Glomerular visceral epithelial cell (primary cell): ENCODE data around the gene CEP57L1.
"Not testable (repeated sequence)": the region's sequence is repeated elsewhere in the genome, so short reads cannot be mapped to it uniquely, and the experiment has no call there.

Experiments
- DNase-seq: peaks from one replicate; pipeline ENCODE4 v3.0.0-alpha.2; 2016; ENCODE audit errors: extremely low spot score

The CEP57L1 gene

DNA sequence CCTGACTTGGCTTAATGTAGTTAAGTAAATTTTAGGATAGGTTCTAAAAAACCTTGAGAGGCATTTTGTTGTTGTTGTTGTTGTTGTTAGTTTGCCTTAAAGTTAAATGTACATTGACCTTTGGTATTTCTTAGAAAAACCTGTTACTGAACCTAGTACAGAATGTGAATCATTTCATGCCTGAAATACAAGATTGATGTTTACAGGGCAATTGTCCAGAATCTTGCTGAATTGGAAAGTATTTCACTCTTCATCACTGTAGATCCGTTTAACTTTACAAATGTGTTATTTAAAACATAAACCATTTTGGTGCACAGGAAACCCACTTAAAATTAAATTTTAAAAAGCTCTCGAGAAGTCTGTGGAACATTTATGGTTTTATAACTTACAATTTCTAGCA is 75.0 kb downstream of the CEP57L1 start:
- DNase-seq = no peak

DNA sequence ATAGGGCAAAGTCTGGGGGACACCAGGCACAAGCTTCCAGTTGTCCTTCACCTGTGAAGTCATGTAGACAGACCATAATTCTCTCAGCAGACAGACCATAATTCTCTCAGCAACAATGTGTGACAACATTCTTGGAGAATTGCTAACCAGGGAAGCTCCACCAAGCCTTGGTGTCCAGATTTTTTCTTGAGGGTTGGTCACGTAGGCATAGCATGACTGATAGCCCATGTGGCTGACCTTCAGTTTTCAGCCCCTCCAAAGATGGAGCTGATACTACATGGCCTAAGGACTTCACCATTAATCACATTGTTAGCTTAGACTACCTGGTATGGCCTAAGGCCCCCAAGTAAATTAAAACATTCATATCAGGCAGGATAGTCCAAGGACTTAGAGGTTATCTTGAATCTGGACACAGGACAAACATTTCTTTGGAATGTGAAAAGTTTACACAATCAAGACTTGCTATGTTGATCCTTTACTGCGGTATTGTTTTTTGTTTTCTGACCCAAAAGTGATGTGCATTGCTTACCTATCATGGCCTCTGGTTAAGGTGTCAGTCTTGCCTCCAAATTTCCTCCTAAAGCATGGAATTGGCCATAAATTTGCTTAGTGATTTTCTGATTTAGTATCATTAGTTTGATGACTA is 76.9 kb downstream of the CEP57L1 start:
- peak; percentile 0 for DNase-seq

DNA sequence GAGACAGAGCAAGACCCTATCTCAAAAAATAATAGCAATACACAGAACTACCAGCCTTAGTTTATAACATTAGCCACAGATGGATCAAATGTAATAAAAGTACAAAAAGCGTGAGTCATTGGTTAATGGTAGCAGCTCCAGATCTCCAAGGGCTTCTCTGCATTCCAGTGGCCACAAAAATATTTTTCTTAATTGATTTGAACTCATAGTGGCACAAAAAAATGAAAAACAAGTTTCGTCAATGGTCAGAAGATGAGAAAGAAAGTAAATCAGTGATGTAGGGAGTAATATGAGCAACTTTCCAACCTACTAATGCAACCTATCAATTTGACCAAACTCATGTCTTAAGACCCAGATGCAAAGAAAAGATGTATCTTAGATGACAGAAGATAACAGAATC is 79.6 kb downstream of the CEP57L1 start:
- DNase-seq = no peak

DNA sequence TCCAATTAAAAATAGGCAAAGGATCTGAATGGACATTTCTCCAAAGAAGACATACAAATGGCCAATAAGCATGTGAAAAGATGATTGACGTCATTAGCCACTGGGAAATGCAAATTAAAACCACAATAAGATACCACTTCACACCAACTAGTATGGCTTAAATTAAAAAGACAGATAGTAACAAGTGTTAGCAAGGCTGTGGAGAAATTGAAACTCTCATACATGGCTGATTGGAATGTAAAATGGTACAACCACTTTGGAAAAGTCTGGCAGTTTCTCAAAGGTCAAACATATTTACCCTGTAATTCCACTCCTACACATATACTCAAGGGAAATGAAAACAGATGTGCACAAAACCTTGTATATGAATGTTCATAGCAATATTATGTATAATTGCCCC is 83.6 kb downstream of the CEP57L1 start:
- DNase-seq = no peak

DNA sequence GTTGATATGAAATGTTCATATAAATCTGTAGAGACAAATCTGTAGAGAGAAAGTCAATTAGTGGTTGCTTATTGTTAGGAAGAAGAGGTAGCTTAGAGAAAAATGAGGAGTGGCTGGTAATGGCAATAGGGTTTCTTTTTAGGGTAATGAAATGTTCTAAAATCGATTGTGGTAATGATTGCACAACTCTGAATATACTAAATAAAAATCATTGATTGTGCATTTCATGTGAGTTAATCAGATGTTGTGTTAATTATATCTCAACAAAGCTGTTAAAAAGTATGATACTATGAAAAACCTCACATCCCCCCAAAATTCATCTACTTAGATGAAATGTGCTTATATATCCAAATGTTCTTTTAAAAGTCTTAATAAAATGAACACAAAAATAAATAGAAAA is 84.2 kb downstream of the CEP57L1 start:
- no peak for DNase-seq

DNA sequence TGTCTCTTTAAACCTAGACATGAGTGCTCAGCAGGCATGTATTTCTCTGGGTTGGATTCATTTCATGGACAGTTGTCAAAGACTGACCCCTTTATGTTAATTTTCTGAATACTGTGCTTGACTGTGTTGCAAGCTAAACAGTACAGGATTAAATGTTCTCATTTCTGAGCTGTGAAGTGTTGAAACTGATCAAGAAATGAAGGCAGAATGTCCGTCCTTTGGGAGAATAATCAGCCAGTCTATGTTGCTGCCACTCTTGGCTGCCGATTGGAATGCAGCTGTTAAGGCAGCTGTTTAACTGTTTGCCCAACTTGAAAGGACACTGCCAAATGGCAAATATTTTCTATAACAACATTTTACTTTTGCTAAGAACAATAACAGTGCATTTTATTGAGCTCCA is 87.3 kb downstream of the CEP57L1 start:
- DNase-seq = no peak

DNA sequence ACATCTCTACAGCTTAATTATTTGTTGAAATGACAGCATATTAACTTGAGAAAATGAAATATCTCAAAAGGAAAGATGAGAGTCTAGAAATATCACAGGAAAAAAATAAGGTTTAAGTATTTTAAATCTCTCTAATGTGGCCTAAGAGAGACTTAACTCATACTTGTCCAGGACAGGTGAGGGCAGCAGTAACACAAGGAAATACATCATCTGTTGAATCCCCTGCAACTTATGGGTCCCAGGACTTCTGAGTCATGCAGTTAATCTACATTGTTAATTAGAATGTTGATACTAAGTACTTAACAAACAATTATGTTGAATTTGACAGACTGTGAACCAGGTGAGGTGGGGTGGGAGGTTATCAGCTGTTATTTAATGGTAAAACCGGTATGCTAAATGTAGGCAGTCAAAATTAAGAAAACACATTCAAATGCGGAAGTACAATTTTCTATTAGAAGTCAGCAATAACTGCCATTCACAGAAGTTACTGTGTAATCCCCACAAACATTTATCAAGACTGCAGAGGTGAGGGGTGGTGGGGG is 87.9 kb downstream of the CEP57L1 start:
- no peak for DNase-seq

DNA sequence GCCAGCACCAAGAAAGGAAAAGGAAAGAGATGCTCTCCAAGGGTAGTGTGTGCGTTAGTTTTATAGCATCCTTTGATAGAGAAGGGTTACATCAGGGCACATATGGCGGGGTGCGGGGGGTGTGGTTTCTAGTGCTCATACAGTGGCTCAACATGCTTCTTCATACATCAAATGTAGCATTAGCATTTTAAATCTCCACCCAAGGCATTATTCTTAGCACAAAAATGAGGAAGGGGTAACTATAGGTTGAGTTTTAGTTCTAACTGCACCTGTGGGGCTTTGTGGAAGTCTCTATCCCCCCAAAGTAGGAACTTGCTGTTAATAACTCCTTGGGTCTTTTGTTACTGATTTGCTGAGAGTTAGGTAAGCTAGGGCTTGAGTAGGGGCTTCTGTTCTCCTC is 89.3 kb downstream of the CEP57L1 start:
- no peak for DNase-seq

DNA sequence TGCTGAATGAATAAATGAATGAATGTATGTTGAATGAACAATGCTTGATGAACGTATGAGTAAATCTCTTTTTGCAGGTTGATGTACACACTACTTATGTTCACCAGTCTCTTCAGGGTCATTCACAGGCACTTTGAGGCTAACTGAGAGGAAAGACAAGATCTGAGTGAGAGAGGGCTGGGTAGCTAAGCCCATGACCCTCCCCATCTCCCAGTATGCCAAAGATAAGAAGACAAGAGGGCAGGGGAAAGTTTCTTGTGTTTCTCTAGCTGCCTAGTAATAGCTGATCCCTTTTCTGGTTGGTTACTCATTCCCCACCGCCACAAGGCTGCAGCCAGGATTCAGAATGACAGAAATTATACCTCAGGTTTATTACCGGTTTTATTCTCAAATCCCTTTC is 90.7 kb downstream of the CEP57L1 start:
- no peak for DNase-seq

DNA sequence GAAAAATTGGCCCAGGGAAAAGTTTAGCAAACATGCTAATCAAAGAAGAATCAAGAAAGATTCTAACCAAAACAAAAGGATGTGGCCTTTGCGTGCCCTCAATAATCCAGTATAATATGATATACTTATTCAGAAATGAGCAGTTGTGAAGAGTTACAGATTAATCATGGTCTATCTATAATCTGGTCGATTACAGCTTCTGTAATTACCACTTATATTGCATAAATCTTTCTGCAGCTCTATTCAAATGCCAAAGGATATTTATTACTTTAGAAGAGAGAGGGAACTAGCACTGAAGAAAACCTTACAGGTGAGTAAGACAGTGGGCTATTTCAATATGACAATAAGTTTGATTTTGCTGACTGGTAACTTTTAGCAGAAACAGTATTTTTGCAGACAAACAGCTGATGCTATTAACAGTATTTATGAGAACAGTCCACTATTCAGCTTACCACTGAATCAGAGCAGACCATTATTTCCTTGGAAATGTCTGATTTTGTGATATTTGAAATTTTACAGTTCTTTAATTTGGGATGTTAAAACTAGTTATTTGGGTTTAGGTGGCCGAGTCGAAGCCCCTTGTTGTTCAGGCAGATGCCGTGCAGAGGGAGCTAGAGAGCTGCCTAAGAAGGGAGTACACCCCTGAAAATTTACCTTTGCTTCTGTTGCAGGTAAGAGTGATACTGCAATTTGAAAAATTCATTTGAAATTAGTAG is 92.2 kb downstream of the CEP57L1 start:
- peak; percentile 40 for DNase-seq

DNA sequence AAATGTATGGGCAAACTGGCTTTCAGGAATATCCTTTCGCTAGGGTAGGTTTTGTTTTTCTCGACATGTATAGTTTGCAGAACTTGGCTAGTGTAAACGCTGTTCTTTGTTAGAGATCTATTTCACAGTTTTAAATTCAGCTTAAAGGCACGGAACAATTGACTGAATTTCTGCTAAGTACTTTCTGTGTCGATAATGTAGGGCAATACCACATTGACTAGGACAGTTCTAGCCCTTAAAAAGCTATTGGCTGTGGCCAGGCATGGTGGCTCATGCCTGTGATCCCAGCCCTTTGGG is 92.8 kb downstream of the CEP57L1 start:
- no peak for DNase-seq

DNA sequence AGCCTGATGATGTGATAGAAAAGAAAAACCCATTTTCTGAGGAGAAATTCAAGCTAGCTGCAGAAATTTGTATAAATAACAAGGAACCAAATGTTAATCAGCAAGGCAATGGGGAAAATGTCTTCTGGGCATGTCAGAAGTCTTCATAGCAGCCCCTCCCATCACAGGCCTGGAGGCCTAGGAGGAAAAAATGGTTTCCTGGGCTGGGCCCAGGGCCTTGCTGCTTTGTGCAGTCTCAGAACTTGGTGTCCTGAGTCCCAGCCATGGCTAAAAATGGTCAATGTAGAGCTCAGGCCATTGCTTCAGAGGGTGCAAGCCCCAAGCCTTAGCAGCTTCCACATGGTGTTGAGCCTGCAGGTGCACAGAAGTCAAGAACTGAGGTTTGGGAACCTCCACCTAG is 96.1 kb downstream of the CEP57L1 start:
- DNase-seq = not testable (repeated sequence)

DNA sequence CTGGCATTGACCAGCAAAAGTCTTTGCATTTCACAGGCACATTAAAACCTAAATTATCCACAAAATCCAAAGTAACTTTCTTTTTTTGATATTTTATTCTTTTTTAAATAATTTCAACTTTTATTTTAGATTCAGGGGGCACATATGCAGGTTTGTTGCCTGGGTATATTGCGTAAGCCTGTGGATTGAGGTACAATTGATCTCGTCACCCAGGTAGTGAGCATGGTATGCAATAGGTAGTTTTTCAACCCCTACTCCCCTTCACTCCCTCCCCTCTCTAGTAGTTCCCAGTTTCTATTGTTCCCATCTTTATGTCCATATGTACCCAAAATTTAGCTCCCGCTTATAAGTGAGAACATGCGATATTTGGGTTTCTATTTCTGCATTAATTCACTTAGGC is 97.6 kb downstream of the CEP57L1 start:
- no peak for DNase-seq

DNA sequence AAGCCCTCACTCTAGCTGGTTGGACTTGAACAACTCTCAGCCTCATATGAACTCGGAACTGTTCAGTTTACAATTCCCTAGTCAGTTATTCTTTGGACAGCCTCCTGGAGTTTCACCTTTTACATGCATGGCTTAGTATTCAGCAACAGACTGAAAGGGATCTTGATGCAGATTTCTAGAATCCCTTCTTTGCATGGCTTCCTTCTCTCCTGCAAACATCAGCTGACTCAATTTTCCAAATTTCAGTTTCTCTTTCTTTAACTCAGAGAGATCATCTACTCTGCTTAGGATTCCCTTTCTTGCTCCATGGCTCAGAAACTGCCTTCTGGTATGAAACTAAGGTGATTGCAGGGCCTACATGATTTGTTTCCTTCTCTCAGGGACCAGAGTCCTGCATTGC is 99.6 kb downstream of the CEP57L1 start:
- no peak for DNase-seq

DNA sequence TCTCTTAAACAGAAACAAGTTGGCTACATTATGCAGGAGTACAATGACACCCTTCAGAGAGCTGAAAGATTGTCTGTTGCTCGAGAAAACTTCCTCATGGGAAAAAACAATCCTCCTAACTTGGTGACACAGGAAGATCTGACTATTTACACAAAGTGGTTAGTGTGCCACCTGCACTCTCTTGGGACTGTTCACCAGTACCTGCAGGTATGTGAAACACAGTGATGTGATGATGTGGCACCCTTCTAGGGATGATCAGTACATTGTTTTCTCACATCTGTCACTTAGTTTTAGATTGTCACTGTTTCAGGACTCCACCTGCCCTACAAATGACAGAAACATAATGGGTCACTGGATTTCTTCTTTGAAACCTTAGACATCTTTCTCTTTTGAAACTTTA is 101.8 kb downstream of the CEP57L1 start:
- DNase-seq = no peak

DNA sequence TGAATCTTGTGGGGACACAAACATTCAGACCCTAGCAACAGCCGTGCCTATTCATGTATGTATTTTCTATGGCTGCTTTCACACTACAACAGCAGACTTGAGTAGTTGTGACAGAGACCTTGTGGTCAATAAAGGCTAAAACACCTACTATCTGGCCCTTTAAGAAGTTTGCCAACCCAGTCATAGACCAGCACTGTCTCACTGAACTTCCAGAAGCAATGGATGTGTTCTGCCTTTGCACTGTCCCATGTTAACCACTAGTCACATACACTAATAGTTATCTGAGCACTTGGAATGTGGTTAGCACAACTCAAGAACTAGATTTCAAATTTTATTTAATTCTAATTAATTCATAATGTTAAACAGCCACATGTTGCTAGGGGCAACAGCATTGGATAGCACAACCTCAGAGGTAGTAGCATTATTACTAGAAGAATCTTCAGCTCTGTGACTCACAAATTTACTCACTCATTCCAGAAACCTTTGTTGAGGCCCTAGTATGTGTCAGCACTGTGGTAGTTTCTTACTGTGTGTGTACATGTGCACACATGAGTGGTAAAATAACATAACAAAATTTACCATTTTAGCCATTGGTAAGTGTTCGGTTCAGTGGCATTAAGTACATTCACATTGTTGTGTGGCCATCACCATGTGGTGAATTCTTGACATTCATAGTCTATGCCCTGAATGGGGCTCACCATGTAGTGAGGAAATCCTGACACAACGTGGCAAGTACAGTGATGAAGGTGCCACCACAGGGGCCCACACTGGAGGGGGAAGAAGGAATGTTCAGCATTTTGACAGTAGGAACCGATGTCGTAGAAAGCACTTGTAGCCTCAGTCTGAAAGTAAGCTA is 107.3 kb downstream of the CEP57L1 start:
- DNase-seq = no peak

DNA sequence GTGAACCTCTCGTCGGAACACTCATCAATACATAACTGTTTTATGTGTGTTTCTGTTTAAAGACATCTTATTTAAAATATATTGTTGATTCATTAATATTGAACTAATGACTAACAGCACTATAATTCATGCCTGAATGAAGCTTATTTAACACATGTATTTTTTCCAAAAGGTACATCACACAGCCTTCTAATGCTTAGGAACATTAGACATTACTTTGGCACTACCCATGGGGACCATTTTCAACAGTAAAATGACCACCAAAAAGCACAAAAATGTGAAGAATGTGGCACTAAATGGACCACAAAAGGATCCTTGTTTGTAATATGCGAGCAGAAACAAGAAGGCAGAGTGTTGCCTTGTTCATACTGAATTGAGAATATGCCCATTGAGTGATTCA is 109.2 kb downstream of the CEP57L1 start:
- no peak for DNase-seq

DNA sequence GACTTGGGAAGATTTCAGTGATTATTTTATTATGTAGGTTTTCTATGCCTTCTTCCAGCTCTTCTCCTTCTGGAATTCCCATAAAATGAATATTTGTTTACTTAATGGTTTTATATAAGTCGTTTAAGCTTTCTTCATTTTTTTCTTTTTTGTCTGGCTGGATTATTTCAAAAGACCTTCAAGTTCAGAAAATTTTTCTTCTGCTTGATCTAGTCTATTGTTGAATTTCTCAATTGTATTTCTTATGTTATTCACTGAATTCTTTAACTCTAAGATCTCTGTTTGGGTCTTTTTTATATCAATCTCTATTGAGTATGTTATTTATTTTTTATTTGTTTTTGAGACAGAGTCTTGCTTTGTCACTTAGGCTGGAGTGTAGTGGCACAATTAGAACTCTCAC is 117.4 kb downstream of the CEP57L1 start:
- no peak for DNase-seq
